H1 (cell line): ENCODE measurements around the gene PML. TPM values are rescaled to one million over a fixed set of nuclear protein-coding genes. Genes with fewer than 3 reads are reported as not detected.
A peak's percentile ranks its signal among the peaks of the same experiment; 100 is the strongest.

Experiments
- CTCF ChIA-PET: fragments of 300-600 bp; sonication (Branson Sonifier 250); formaldehyde crosslinking; loops from one replicate; lab custom pipeline; 2021; ENCODE audit not compliant: partially characterized antibody; lab: Charles Lee
- POLR2A ChIA-PET: fragments of 300-600 bp; sonication (Branson Sonifier 250); formaldehyde crosslinking; loops from one replicate; lab custom pipeline; 2021; ENCODE audit warnings: inconsistent platforms; ENCODE audit not compliant: partially characterized antibody; lab: Charles Lee
- DNase-seq, 2 experiments: peaks; one replicate each; pipeline versions ENCODE4 v3.0.0 to v3.0.0-alpha.2; 2010 to 2022; ENCODE audit warnings: low spot score in 2 of 2, low read depth in 1 of 2, mixed read lengths in 1 of 2
- FAIRE-seq: peaks from 2 replicates; lab custom pipeline; 2011; peaks lifted over from hg19 to GRCh38; lab: Jason Lieb, UNC
- H2AFZ ChIP-seq: 2 replicates; pipeline ENCODE4 v1.8.1; 2012; ENCODE audit warnings: low read length, inconsistent platforms
- H2AK5ac ChIP-seq: 2 replicates; pipeline ENCODE4 v1.6.1; 2013; ENCODE audit warnings: low read depth, low read length
- H2BK120ac ChIP-seq: replicated peaks from 2 replicates; pipeline ENCODE3; 2013; ENCODE audit warnings: low read depth, low read length, inconsistent platforms
- H2BK12ac ChIP-seq: 2 replicates; pipeline ENCODE4 v1.6.1; 2013; ENCODE audit warnings: low read depth, low read length
- H2BK15ac ChIP-seq: 2 replicates; pipeline ENCODE4 v1.6.1; 2013; ENCODE audit warnings: low read length
- H2BK20ac ChIP-seq: 2 replicates; pipeline ENCODE4 v1.6.1; 2013; ENCODE audit warnings: low read length
- H2BK5ac ChIP-seq: 2 replicates; pipeline ENCODE4 v1.6.1; 2013; ENCODE audit warnings: low read depth, low read length
- H3K14ac ChIP-seq: 2 replicates; pipeline ENCODE4 v1.6.1; 2013; ENCODE audit warnings: inconsistent platforms; ENCODE audit not compliant: insufficient read length
- H3K18ac ChIP-seq: 2 replicates; pipeline ENCODE4 v1.6.1; 2013; ENCODE audit warnings: low read length; ENCODE audit errors: extremely low read depth
- H3K23ac ChIP-seq: 2 replicates; pipeline ENCODE4 v1.6.1; 2013; ENCODE audit warnings: inconsistent platforms; ENCODE audit not compliant: insufficient read length
- H3K23me2 ChIP-seq: 2 replicates; pipeline ENCODE4 v1.6.1; 2013; ENCODE audit warnings: low read depth, low read length
- H3K27ac ChIP-seq: 2 replicates; pipeline ENCODE4 v1.6.1; 2011; ENCODE audit warnings: low read depth, low read length, inconsistent platforms
- H3K27me3 ChIP-seq, 4 experiments: replicated peaks in 1 of 4; 1 replicate in 1 of 4; 2 replicates in 3 of 4; pipeline versions ENCODE4 v1.6.1 to v1.8.1; 2011 to 2013; ENCODE audit warnings: low read length in 3 of 4, mild to moderate bottlenecking in 3 of 4, inconsistent platforms in 2 of 4, mixed read lengths in 2 of 4, moderate library complexity in 1 of 4; ENCODE audit not compliant: control insufficient read depth in 3 of 4, insufficient read depth in 3 of 4; ENCODE audit errors: extremely low read depth in 1 of 4
- H3K36me3 ChIP-seq, 4 experiments: 2 replicates each; pipeline versions ENCODE4 v1.6.1 to v1.8.1; 2011 to 2013; ENCODE audit warnings: mild to moderate bottlenecking in 4 of 4, low read length in 3 of 4, moderate library complexity in 2 of 4, control low read depth in 1 of 4, inconsistent platforms in 1 of 4; ENCODE audit not compliant: insufficient read depth in 4 of 4, control insufficient read depth in 2 of 4
- H3K4ac ChIP-seq: replicated peaks from 2 replicates; pipeline ENCODE3; 2013; ENCODE audit warnings: low read length, low read depth, mixed read lengths, inconsistent platforms; ENCODE audit not compliant: insufficient read length
- H3K4me1 ChIP-seq, 4 experiments: replicated peaks in 1 of 4; 1 replicate in 1 of 4; 2 replicates in 3 of 4; pipeline versions ENCODE4 v1.6.1 to v1.8.1; 2011 to 2013; ENCODE audit warnings: low read length in 3 of 4, inconsistent platforms in 2 of 4, mixed read lengths in 1 of 4; ENCODE audit not compliant: insufficient read depth in 4 of 4, control insufficient read depth in 3 of 4
- H3K4me2 ChIP-seq, 2 experiments: 2 replicates each; pipeline versions ENCODE4 v1.6.1 to v1.8.1; 2011 to 2013; ENCODE audit warnings: low read depth in 2 of 2, low read length in 2 of 2, control low read depth in 1 of 2, inconsistent platforms in 1 of 2, mild to moderate bottlenecking in 1 of 2; ENCODE audit not compliant: insufficient read depth in 1 of 2
- H3K4me3 ChIP-seq, 4 experiments: fragments of 200-600, 300-600 bp in 1 of 4; sonication (generic), shearing (Covaris generic), sonication (Bioruptor Twin) in 1 of 4; 2 replicates each; pipeline versions ENCODE4 v1.5.1 to v1.8.1; 2011 to 2016; ENCODE audit warnings: low read length in 4 of 4, low read depth in 3 of 4, control low read depth in 2 of 4, inconsistent platforms in 2 of 4, mild to moderate bottlenecking in 2 of 4, mixed read lengths in 1 of 4, moderate library complexity in 1 of 4; ENCODE audit not compliant: insufficient read depth in 2 of 4; ENCODE audit errors: extremely low read depth in 1 of 4
- H3K56ac ChIP-seq: replicated peaks from 2 replicates; pipeline ENCODE3; 2013; ENCODE audit warnings: low read depth, mild to moderate bottlenecking, mixed read lengths, low read length, inconsistent platforms; ENCODE audit not compliant: insufficient read length
- H3K79me1 ChIP-seq: 2 replicates; pipeline ENCODE4 v1.6.1; 2013; ENCODE audit warnings: low read depth, low read length, control low read depth
- H3K79me2 ChIP-seq, 2 experiments: 2 replicates each; pipeline versions ENCODE4 v1.6.1 to v1.8.1; 2012 to 2013; ENCODE audit warnings: low read length in 2 of 2, mild to moderate bottlenecking in 2 of 2, inconsistent platforms in 1 of 2; ENCODE audit not compliant: insufficient read depth in 2 of 2, control insufficient read depth in 1 of 2
- H3K9ac ChIP-seq, 4 experiments: replicated peaks in 1 of 4; 1 replicate in 1 of 4; 2 replicates in 3 of 4; pipeline versions ENCODE4 v1.6.1 to v1.8.1; 2011 to 2013; ENCODE audit warnings: low read depth in 3 of 4, low read length in 3 of 4, control low read depth in 2 of 4, mild to moderate bottlenecking in 2 of 4, moderate library complexity in 2 of 4, inconsistent platforms in 1 of 4; ENCODE audit errors: extremely low read depth in 1 of 4
- H3K9me3 ChIP-seq, 2 experiments: 2 replicates each; pipeline versions ENCODE4 v1.6.1 to v1.8.1; 2012 to 2013; ENCODE audit warnings: mild to moderate bottlenecking in 2 of 2, moderate library complexity in 2 of 2, control low read depth in 1 of 2, inconsistent platforms in 1 of 2, low read depth in 1 of 2, low read length in 1 of 2, mixed read lengths in 1 of 2; ENCODE audit not compliant: insufficient read depth in 2 of 2
- H4K20me1 ChIP-seq, 2 experiments: replicated peaks in 1 of 2; 2 replicates each; pipeline versions ENCODE3 to v1.8.1; 2011 to 2013; ENCODE audit warnings: inconsistent platforms in 2 of 2, low read length in 2 of 2, mild to moderate bottlenecking in 1 of 2; ENCODE audit not compliant: insufficient read depth in 2 of 2, control insufficient read depth in 1 of 2
- H4K5ac ChIP-seq: 2 replicates; pipeline ENCODE4 v1.6.1; 2013; ENCODE audit warnings: low read length, low read depth, mixed read lengths, inconsistent platforms; ENCODE audit not compliant: insufficient read length
- H4K8ac ChIP-seq: 2 replicates; pipeline ENCODE4 v1.8.0; 2013; ENCODE audit warnings: mild to moderate bottlenecking, moderate library complexity, low read length, inconsistent platforms; ENCODE audit not compliant: insufficient read depth; ENCODE audit errors: extremely low read depth
- H4K91ac ChIP-seq: replicated peaks from 2 replicates; pipeline ENCODE3; 2013; ENCODE audit warnings: low read length, mixed read lengths, inconsistent platforms; ENCODE audit not compliant: insufficient read length
- CBX8 ChIP-seq: fragments of 300-800, 300-1000 bp; sonication (generic); IDR thresholded peaks from 2 replicates; pipeline ENCODE4 v1.7.1; 2016; ENCODE audit warnings: low read depth, low read length, borderline replicate concordance
- CEBPB ChIP-seq: IDR thresholded peaks from 2 replicates; pipeline ENCODE4 v1.6.1; 2012; ENCODE audit warnings: low read depth, low read length
- CREB1 ChIP-seq: IDR thresholded peaks from 2 replicates; pipeline ENCODE4 v1.6.1; 2012; ENCODE audit warnings: inconsistent platforms
- CTBP2 ChIP-seq: IDR thresholded peaks from 2 replicates; pipeline ENCODE4 v1.7.0; 2011; ENCODE audit warnings: borderline replicate concordance, mild to moderate bottlenecking, moderate library complexity, mixed read lengths, low read length; ENCODE audit not compliant: insufficient read depth, insufficient read length
- FOSL1 ChIP-seq: IDR thresholded peaks from 2 replicates; pipeline ENCODE4 v1.6.1; 2011; ENCODE audit warnings: mild to moderate bottlenecking, low read depth, low read length, moderate library complexity; ENCODE audit not compliant: insufficient read depth
- GABPA ChIP-seq: IDR thresholded peaks from 2 replicates; pipeline ENCODE4 v1.6.1; 2011; ENCODE audit warnings: mild to moderate bottlenecking, low read length, moderate library complexity, borderline replicate concordance; ENCODE audit not compliant: insufficient read depth
- KDM1A ChIP-seq: fragments of 200-600, 300-600 bp; sonication (generic); IDR thresholded peaks from 2 replicates; pipeline ENCODE4 v1.7.1; 2016; ENCODE audit warnings: mild to moderate bottlenecking, low read length, borderline replicate concordance
- POU5F1 ChIP-seq: IDR thresholded peaks from 2 replicates; pipeline ENCODE4 v1.6.1; 2011; ENCODE audit warnings: low read depth, mild to moderate bottlenecking, low read length, moderate library complexity
- SIN3A ChIP-seq, 2 experiments: IDR thresholded peaks in 1 of 2; conservative IDR thresholded peaks in 1 of 2; 2 replicates each; pipeline ENCODE4 v1.6.1; 2011 to 2012; ENCODE audit warnings: low read length in 2 of 2, improper control_type of control experiment in 1 of 2, low read depth in 1 of 2, mild to moderate bottlenecking in 1 of 2
- SIRT6 ChIP-seq: IDR thresholded peaks from one replicate; pipeline ENCODE4 v1.7.1; 2012; ENCODE audit warnings: low read length, inconsistent platforms
- SIX5 ChIP-seq: IDR thresholded peaks from 2 replicates; pipeline ENCODE4 v1.6.1; 2011; ENCODE audit warnings: mild to moderate bottlenecking, low read depth, low read length
- SP1 ChIP-seq: IDR thresholded peaks from 2 replicates; pipeline ENCODE4 v1.6.1; 2011; ENCODE audit warnings: low read depth, low read length
- SUZ12 ChIP-seq: fragments of 200-600 bp; sonication (generic); IDR thresholded peaks from 2 replicates; pipeline ENCODE4 v1.6.1; 2012; ENCODE audit warnings: mild to moderate bottlenecking, inconsistent platforms, low read length, moderate library complexity, mixed read lengths
- TAF1 ChIP-seq: IDR thresholded peaks from 2 replicates; pipeline ENCODE4 v1.6.1; 2011; ENCODE audit warnings: mild to moderate bottlenecking, low read depth, low read length
- TAF7 ChIP-seq: optimal IDR thresholded peaks from 2 replicates; pipeline ENCODE3; 2011; ENCODE audit warnings: low read depth, mild to moderate bottlenecking, inconsistent platforms, low read length, moderate library complexity, borderline replicate concordance
- WGBS, 2 experiments: shearing (Covaris generic) in 1 of 2; methylation state at CpG; one replicate each; pipeline versions ENCODE4 v1.1.6 to v1.1.7; 2013 to 2015; ENCODE audit warnings: low lambda C conversion rate in 2 of 2, mixed read lengths in 2 of 2, inconsistent platforms in 1 of 2, low coverage in 1 of 2, missing lambda C conversion rate in 1 of 2; ENCODE audit not compliant: insufficient replicate concordance in 2 of 2, insufficient coverage in 1 of 2, insufficient read length in 1 of 2; ENCODE audit errors: extremely low coverage in 1 of 2, missing lambda C conversion rate in 1 of 2; 5-methylcytosine and 5-hydroxymethylcytosine counted together
- polyA plus RNA-seq, 7 experiments: library from polyadenylated mRNA; depleted of rRNA in 3 of 7; stranded (reverse) in 5 of 7; unstranded in 2 of 7; fragments of >200 nt in 5 of 7; fragments of 200-250 nt in 2 of 7; gene quantifications; 1 replicate in 5 of 7; 2 replicates in 1 of 7; 4 replicates in 1 of 7; pipeline versions ENCODE4 v1.2.1 to v1.2.3, GENCODE V29; 2011 to 2013; ENCODE audit warnings: missing spikeins in 2 of 7, mixed read lengths in 2 of 7
- total RNA-seq: library from RNA; stranded (reverse); fragmentation: NEBNext Ultra II Directional; extraction: Animal tissue kit (Norgen Biotek cat#: 25700); gene quantifications from 2 replicates; pipeline ENCODE4 v1.2.1, GENCODE V29; 2021

Gene PML
- total and polyA plus RNA-seq, 2 of the 8 experiments (the other 6 are each of a cell fraction or from before 2014, with no cell fraction given): 14.9 to 30.3 TPM

GRCh38 chr15:73956743-73957135, 37.8 kb upstream of the PML start:
- Histone ChIP-seq H3K56ac (no peak overlapping the region), H2BK120ac (no peak overlapping the region), H3K4ac (no peak overlapping the region), H3K23me2 (no peaks in the 10 kb centered on the region), H3K27me3 (no peaks in the 10 kb centered on the region), H3K27ac (no peak overlapping the region), H2BK15ac (no peak overlapping the region), H2AFZ (no peak overlapping the region), H3K4me1 (peaks cover 1 to 6% (median 5%) of the 10 kb centered on the region in 4 experiments), H4K91ac (peak overlapping the region; percentile 73), H3K9me3 (no peaks in the 10 kb centered on the region), H3K4me3 (no peak overlapping the region), H3K14ac (no peak overlapping the region), H3K79me2 (no peaks in the 10 kb centered on the region), H3K4me2 (no peak overlapping the region), H2BK12ac (no peak overlapping the region), H3K23ac (no peak overlapping the region), H2AK5ac (no peak overlapping the region), H3K18ac (no peak overlapping the region), H4K8ac (no peak overlapping the region), H2BK20ac (no peak overlapping the region), H3K36me3 (no peaks in the 10 kb centered on the region), H3K9ac (no peak overlapping the region), H3K79me1 (no peaks in the 10 kb centered on the region), H2BK5ac (no peak overlapping the region), H4K5ac (no peak overlapping the region), H4K20me1 (no peaks in the 10 kb centered on the region)
- ChIA-PET CTCF (interaction anchor here (0.7 to 2.0 kb wide), 8 partner anchors 11 to 97 kb away, joined by 3 to 8 read pairs (median 3); partner anchors contain the start of genes STOML1 and TBC1D21), POLR2A (no interaction called here)
- DNase-seq: no peak
- 85% methylated on average over 9 of the region's 9 CpGs; no CpG with 5 or more reads in 1 of the 2 experiments for WGBS, 2 experiments
- FAIRE-seq: no peak
- TF ChIP-seq SIX5: no peak
- no peak for TF ChIP-seq TAF1
- TF ChIP-seq FOSL1: no peak
- no peak for TF ChIP-seq CEBPB
- TF ChIP-seq SIRT6: no peak
- TF ChIP-seq CREB1: no peak
- no peak for TF ChIP-seq SUZ12
- TF ChIP-seq SP1: no peak
- TF ChIP-seq KDM1A: no peak
- TF ChIP-seq SIN3A (conservative IDR thresholded peaks at IDR 0.05 in 1 of 2, IDR thresholded peaks at IDR 0.05 in 1 of 2; ENCODE audit: low read depth in 1 of 2, low read length in 2 of 2): no peak
- no peak for TF ChIP-seq POU5F1
- no peak for TF ChIP-seq GABPA
- TF ChIP-seq TAF7: no peak
- TF ChIP-seq CBX8: no peak
- TF ChIP-seq CTBP2: no peak
